ENCODE measurements around the gene TGFBR2.

- TF ChIP-seq, protein P1, sequence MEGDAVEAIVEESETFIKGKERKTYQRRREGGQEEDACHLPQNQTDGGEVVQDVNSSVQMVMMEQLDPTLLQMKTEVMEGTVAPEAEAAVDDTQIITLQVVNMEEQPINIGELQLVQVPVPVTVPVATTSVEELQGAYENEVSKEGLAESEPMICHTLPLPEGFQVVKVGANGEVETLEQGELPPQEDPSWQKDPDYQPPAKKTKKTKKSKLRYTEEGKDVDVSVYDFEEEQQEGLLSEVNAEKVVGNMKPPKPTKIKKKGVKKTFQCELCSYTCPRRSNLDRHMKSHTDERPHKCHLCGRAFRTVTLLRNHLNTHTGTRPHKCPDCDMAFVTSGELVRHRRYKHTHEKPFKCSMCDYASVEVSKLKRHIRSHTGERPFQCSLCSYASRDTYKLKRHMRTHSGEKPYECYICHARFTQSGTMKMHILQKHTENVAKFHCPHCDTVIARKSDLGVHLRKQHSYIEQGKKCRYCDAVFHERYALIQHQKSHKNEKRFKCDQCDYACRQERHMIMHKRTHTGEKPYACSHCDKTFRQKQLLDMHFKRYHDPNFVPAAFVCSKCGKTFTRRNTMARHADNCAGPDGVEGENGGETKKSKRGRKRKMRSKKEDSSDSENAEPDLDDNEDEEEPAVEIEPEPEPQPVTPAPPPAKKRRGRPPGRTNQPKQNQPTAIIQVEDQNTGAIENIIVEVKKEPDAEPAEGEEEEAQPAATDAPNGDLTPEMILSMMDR (IDR thresholded peaks at IDR 0.05) = no peak
- TF ChIP-seq POLR2A (IDR thresholded peaks at IDR 0.05) (no peak), POLR2AphosphoS5 (IDR thresholded peaks at IDR 0.05) (no peak)
Measured at GRCh38 chr3:30626443-30627180, 20.2 kb downstream of the TGFBR2 start.
